GM12892 (cell line): ENCODE results near the gene GPR78.

ENCODE experiments used
- POLR2A ChIP-seq: IDR thresholded peaks from 2 replicates; pipeline ENCODE4 v1.6.1; 2011; ENCODE audit warnings: low read depth, low read length, control low read depth
- POLR2AphosphoS5 ChIP-seq: IDR thresholded peaks from 2 replicates; pipeline ENCODE4 v1.6.1; 2011; ENCODE audit warnings: low read depth, low read length, control low read depth
- TAF1 ChIP-seq: IDR thresholded peaks from 2 replicates; pipeline ENCODE4 v1.6.1; 2011; ENCODE audit warnings: low read depth, mild to moderate bottlenecking, control low read depth, low read length, borderline replicate concordance

- TF ChIP-seq POLR2A (no peak), TAF1 (no peak), POLR2AphosphoS5 (no peak)
These were observed 39.2 kb upstream of the GPR78 start for GRCh38 chr4:8540991-8541390.
